IMR-90 (cell line): Measurements from ENCODE around the gene DCTD. TPM values are rescaled to one million over a fixed set of nuclear protein-coding genes. Genes with fewer than 3 reads are reported as not detected.

ENCODE experiments used
- ATAC-seq: fragments of 200-7000 bp; cut with Tn5 transposase; 2 replicates; pipeline ENCODE4 v1.9.1; 2020; ENCODE audit warnings: low read depth, mild to moderate bottlenecking, moderate library complexity
- BruUV-seq: library from RNA; stranded (reverse); fragments of 400-500 nt; replicated peaks from 2 replicates; lab custom pipeline; 2021; lab: Mats Ljungman, UMichigan
- CTCF ChIA-PET: fragments of 300-600 bp; formaldehyde crosslinking; extraction: SDS; loops from one replicate; lab custom pipeline; 2021; ENCODE audit warnings: antibody characterized with exemption; lab: Yijun Ruan, JAX
- POLR2A ChIA-PET: fragments of 300-600 bp; sonication (Branson Sonifier 250); formaldehyde crosslinking; loops from one replicate; lab custom pipeline; 2022; ENCODE audit warnings: antibody characterized with exemption; ENCODE audit not compliant: unreplicated experiment; lab: Charles Lee
- DNase-seq: peaks from one replicate; pipeline ENCODE4 v3.0.0; 2013
- H2AFZ ChIP-seq: replicated peaks from 2 replicates; pipeline ENCODE3; 2013; ENCODE audit warnings: low read length, mild to moderate bottlenecking; ENCODE audit not compliant: poor library complexity
- H2AK5ac ChIP-seq: 2 replicates; pipeline ENCODE4 v1.6.1; 2013; ENCODE audit warnings: low read depth, low read length, inconsistent platforms
- H2AK9ac ChIP-seq: replicated peaks from 2 replicates; pipeline ENCODE3; 2013; ENCODE audit warnings: mild to moderate bottlenecking, low read depth, low read length, moderate library complexity; ENCODE audit not compliant: poor library complexity
- H2BK120ac ChIP-seq: 2 replicates; pipeline ENCODE4 v1.6.1; 2013; ENCODE audit warnings: low read depth, low read length, inconsistent platforms
- H2BK15ac ChIP-seq: 3 replicates; pipeline ENCODE4 v1.6.1; 2013; ENCODE audit warnings: low read depth, low read length, inconsistent platforms
- H2BK20ac ChIP-seq: 2 replicates; pipeline ENCODE4 v1.6.1; 2013; ENCODE audit warnings: low read depth, mild to moderate bottlenecking, inconsistent platforms, low read length, moderate library complexity
- H2BK5ac ChIP-seq: 2 replicates; pipeline ENCODE4 v1.6.1; 2013; ENCODE audit warnings: mild to moderate bottlenecking, low read depth, low read length, inconsistent platforms; ENCODE audit not compliant: poor library complexity, severe bottlenecking
- H3K14ac ChIP-seq: replicated peaks from 2 replicates; pipeline ENCODE4 v1.6.1; 2013; ENCODE audit warnings: low read depth, low read length, inconsistent platforms
- H3K18ac ChIP-seq: 2 replicates; pipeline ENCODE4 v1.6.1; 2013; ENCODE audit warnings: low read depth, low read length, control low read depth
- H3K23ac ChIP-seq: 2 replicates; pipeline ENCODE4 v1.6.1; 2013; ENCODE audit warnings: low read depth, low read length, inconsistent platforms
- H3K27ac ChIP-seq: 2 replicates; pipeline ENCODE4 v1.5.1; 2013; ENCODE audit warnings: mild to moderate bottlenecking, control low read depth, low read length; ENCODE audit not compliant: insufficient read depth
- H3K27me3 ChIP-seq: 2 replicates; pipeline ENCODE4 v1.6.1; 2013; ENCODE audit warnings: low read length; ENCODE audit not compliant: control insufficient read depth, insufficient read depth
- H3K36me3 ChIP-seq: 2 replicates; pipeline ENCODE4 v1.6.1; 2013; ENCODE audit warnings: low read length, mixed read lengths; ENCODE audit not compliant: control insufficient read depth, insufficient read depth
- H3K4ac ChIP-seq: 2 replicates; pipeline ENCODE4 v1.6.1; 2013; ENCODE audit warnings: low read depth, low read length, inconsistent platforms
- H3K4me1 ChIP-seq: 2 replicates; pipeline ENCODE4 v1.6.1; 2013; ENCODE audit warnings: low read length, mixed read lengths; ENCODE audit not compliant: control insufficient read depth, insufficient read depth
- H3K4me2 ChIP-seq: 2 replicates; pipeline ENCODE4 v1.6.1; 2013; ENCODE audit warnings: low read depth, mild to moderate bottlenecking, control low read depth, low read length, moderate library complexity
- H3K4me3 ChIP-seq: 2 replicates; pipeline ENCODE4 v1.5.1; 2013; ENCODE audit warnings: low read depth, mild to moderate bottlenecking, control low read depth, low read length, moderate library complexity; ENCODE audit not compliant: insufficient read depth
- H3K56ac ChIP-seq: 2 replicates; pipeline ENCODE4 v1.6.1; 2013; ENCODE audit warnings: low read length, inconsistent platforms; ENCODE audit not compliant: insufficient read depth; ENCODE audit errors: extremely low read depth
- H3K79me1 ChIP-seq, 2 experiments: 2 replicates each; pipeline ENCODE4 v1.6.1; 2013; ENCODE audit warnings: low read length in 2 of 2, inconsistent platforms in 1 of 2, low read depth in 1 of 2
- H3K9ac ChIP-seq: 2 replicates; pipeline ENCODE4 v1.6.1; 2013; ENCODE audit warnings: low read depth, low read length, control low read depth
- H3K9me1 ChIP-seq: 2 replicates; pipeline ENCODE4 v1.6.1; 2013; ENCODE audit warnings: low read length, inconsistent platforms; ENCODE audit not compliant: insufficient read depth
- H3K9me3 ChIP-seq: 2 replicates; pipeline ENCODE4 v1.6.1; 2013; ENCODE audit warnings: low read length; ENCODE audit not compliant: control insufficient read depth, insufficient read depth
- H4K20me1 ChIP-seq: 2 replicates; pipeline ENCODE4 v1.6.1; 2013; ENCODE audit warnings: low read length, inconsistent platforms; ENCODE audit not compliant: insufficient read depth
- H4K5ac ChIP-seq: 2 replicates; pipeline ENCODE4 v1.6.1; 2013; ENCODE audit warnings: mild to moderate bottlenecking, low read depth, low read length, control low read depth
- H4K8ac ChIP-seq, 2 experiments: 2 replicates each; pipeline ENCODE4 v1.6.1; 2013; ENCODE audit warnings: low read depth in 2 of 2, low read length in 2 of 2, control low read depth in 1 of 2, inconsistent platforms in 1 of 2
- H4K91ac ChIP-seq: 2 replicates; pipeline ENCODE4 v1.6.1; 2013; ENCODE audit warnings: low read depth, low read length, inconsistent platforms; ENCODE audit not compliant: insufficient read depth
- BHLHE40 ChIP-seq: fragments of 150-350 bp; IDR thresholded peaks from 2 replicates; pipeline ENCODE4 v1.6.1; 2016; ENCODE audit warnings: mild to moderate bottlenecking, low read depth, low read length
- CEBPB ChIP-seq: IDR thresholded peaks from 2 replicates; pipeline ENCODE4 v1.6.1; 2012; ENCODE audit warnings: low read depth, low read length, improper control_type of control experiment
- CHD1 ChIP-seq: IDR thresholded peaks from 2 replicates; pipeline ENCODE4 v1.6.1; 2012; ENCODE audit warnings: low read depth, low read length, improper control_type of control experiment
- FOS ChIP-seq: fragments of 150-350 bp; IDR thresholded peaks from 2 replicates; pipeline ENCODE4 v1.6.1; 2016; ENCODE audit warnings: low read depth, low read length
- MAFK ChIP-seq: IDR thresholded peaks from 2 replicates; pipeline ENCODE4 v1.6.1; 2012; ENCODE audit warnings: low read depth, low read length, improper control_type of control experiment
- MAZ ChIP-seq: IDR thresholded peaks from 2 replicates; pipeline ENCODE4 v1.6.1; 2012; ENCODE audit warnings: low read depth, mild to moderate bottlenecking, low read length, improper control_type of control experiment, moderate library complexity, borderline replicate concordance
- MXI1 ChIP-seq: IDR thresholded peaks from 2 replicates; pipeline ENCODE4 v1.6.1; 2012; ENCODE audit warnings: low read depth, mild to moderate bottlenecking, low read length, moderate library complexity, borderline replicate concordance
- NFE2L2 ChIP-seq: fragments of 150-350 bp; IDR thresholded peaks from 2 replicates; pipeline ENCODE4 v1.6.1; 2016; ENCODE audit warnings: low read depth, mild to moderate bottlenecking, low read length
- POLR2A ChIP-seq: IDR thresholded peaks from 2 replicates; pipeline ENCODE4 v1.6.1; 2012; ENCODE audit warnings: mild to moderate bottlenecking, low read depth, low read length
- RAD21 ChIP-seq: IDR thresholded peaks from 2 replicates; pipeline ENCODE4 v1.6.1; 2012; ENCODE audit warnings: low read length, improper control_type of control experiment
- RCOR1 ChIP-seq: IDR thresholded peaks from 2 replicates; pipeline ENCODE4 v1.6.1; 2012; ENCODE audit warnings: mild to moderate bottlenecking, low read length, improper control_type of control experiment; ENCODE audit not compliant: insufficient replicate concordance
- RFX5 ChIP-seq: IDR thresholded peaks from 2 replicates; pipeline ENCODE4 v1.8.0; 2012; ENCODE audit warnings: low read depth, mild to moderate bottlenecking, low read length, moderate library complexity
- SMC3 ChIP-seq: fragments of 150-350 bp; IDR thresholded peaks from 2 replicates; pipeline ENCODE4 v1.6.1; 2016; ENCODE audit warnings: low read depth, mild to moderate bottlenecking, antibody characterized with exemption, low read length, moderate library complexity
- WGBS, 2 experiments: methylation state at CpG; one replicate each; pipeline versions ENCODE4 v1.1.5 to v1.1.7; 2013; ENCODE audit warnings: missing lambda C conversion rate in 2 of 2; ENCODE audit not compliant: insufficient read length in 1 of 2; ENCODE audit errors: extremely low coverage in 2 of 2; 5-methylcytosine and 5-hydroxymethylcytosine counted together
- dilution Hi-C: fragments of 300-500 bp; cut with HindIII; formaldehyde crosslinking; loops from one replicate; pipeline ENCODE4 v1.14.3; 2018; ENCODE audit warnings: low sequenced_read_pairs; ENCODE audit not compliant: unreplicated experiment
- in situ Hi-C: fragments of 300-500 bp; cut with MboI; formaldehyde crosslinking; loops from 3 replicates; pipeline ENCODE4 v1.14.3; 2019; ENCODE audit warnings: low sequenced_read_pairs, inconsistent platforms, mixed read lengths
- intact Hi-C: fragments of 100-400 bp; cut with micrococcal nuclease; formaldehyde crosslinking; loops from 2 replicates; pipeline ENCODE4 v1.10.0; 2022
- polyA plus RNA-seq, 3 experiments: library from polyadenylated mRNA; depleted of rRNA; stranded (reverse); fragments of >200 nt; gene quantifications; 2 replicates each; pipeline ENCODE4 v1.2.3, GENCODE V29; 2012; ENCODE audit warnings: low replicate concordance in 1 of 3
- total RNA-seq: library from RNA; depleted of rRNA; stranded (reverse); fragments of >200 nt; gene quantifications from 2 replicates; pipeline ENCODE4 v1.2.3, GENCODE V29; 2012
- TF ChIP-seq, protein P1 (sequence below): fragments of 150-350 bp; IDR thresholded peaks from 2 replicates; pipeline ENCODE4 v1.6.1; 2017; ENCODE audit warnings: mild to moderate bottlenecking, antibody characterized with exemption, low read length, low read depth
- TF ChIP-seq, protein P2 (sequence below): conservative IDR thresholded peaks from 2 replicates; pipeline ENCODE4 v1.5.1; 2012; ENCODE audit warnings: mild to moderate bottlenecking, low read depth, low read length, improper control_type of control experiment
- TF ChIP-seq, protein P3 (sequence below): fragments of 150-350 bp; IDR thresholded peaks from 2 replicates; pipeline ENCODE4 v1.6.1; 2016; ENCODE audit warnings: low read depth, mild to moderate bottlenecking, low read length, moderate library complexity, borderline replicate concordance

The DCTD gene
- total and polyA plus RNA-seq, 2 of the 4 experiments (the other 2 are of a cell fraction): 90.3 to 127 TPM

DNA sequence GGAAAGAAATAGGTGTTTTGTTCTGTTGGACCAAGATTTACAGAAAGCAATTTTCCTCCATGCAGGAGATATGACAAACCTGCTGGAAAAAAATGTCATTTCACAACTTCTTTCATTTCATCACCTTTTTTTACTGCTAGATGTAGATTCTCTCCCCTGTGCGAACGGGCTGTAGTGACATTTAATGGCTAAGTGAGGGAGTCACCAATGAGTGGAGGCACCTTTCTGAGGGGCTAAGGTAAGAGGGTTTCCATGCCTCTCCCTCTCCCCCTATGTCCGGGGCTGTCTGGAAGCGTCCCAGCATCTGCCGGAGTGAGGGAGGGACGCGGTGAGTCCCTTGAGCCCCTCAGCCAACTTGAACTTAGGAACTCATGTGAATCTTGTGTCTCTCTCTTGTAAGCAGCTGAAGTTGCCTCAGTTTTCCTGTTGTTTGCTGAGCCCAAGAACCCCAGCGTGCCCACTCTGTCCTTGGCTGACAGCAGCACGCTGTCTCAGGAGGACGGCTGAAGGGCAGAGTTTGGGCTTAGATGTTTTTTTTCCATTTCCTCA lies 42.3 kb downstream of the DCTD start:
- Histone ChIP-seq H3K9ac (no peak overlapping the region), H2AK5ac (no peak overlapping the region), H2BK20ac (no peak overlapping the region), H3K4me3 (no peak overlapping the region), H3K9me3 (no peaks in the 10 kb centered on the region), H4K91ac (no peak overlapping the region), H4K5ac (no peak overlapping the region), H3K4ac (no peak overlapping the region), H3K4me2 (no peak overlapping the region), H3K9me1 (no peaks in the 10 kb centered on the region; the same call in 1 of the 2 replicates), H3K27me3 (no peaks in the 10 kb centered on the region), H4K8ac (no peak overlapping the region), H2AK9ac (no peak overlapping the region), H3K18ac (no peak overlapping the region), H3K14ac (no peak overlapping the region), H3K23ac (no peak overlapping the region), H4K20me1 (no peaks in the 10 kb centered on the region), H2BK15ac (no peak overlapping the region), H3K79me1 (no peaks in the 10 kb centered on the region), H3K56ac (no peak overlapping the region), H3K36me3 (no peaks in the 10 kb centered on the region), H2AFZ (no peak overlapping the region), H2BK5ac (no peak overlapping the region), H3K27ac (no peak overlapping the region), H3K4me1 (no peaks in the 10 kb centered on the region), H2BK120ac (no peak overlapping the region)
- 93% methylated on average over 5 of the region's 10 CpGs; no CpG with 5 or more reads in 1 of the 2 experiments for WGBS, 2 experiments
- ATAC-seq (no peak), DNase-seq (no peak)
- POLR2A ChIA-PET: no interaction called here
- dilution Hi-C loops: no loop called here
- CTCF ChIA-PET: no interaction called here
- in situ Hi-C loops: no loop called here
- intact Hi-C loops: no loop called here
- TF ChIP-seq RAD21: no peak
- TF ChIP-seq MXI1: no peak
- no peak for TF ChIP-seq CEBPB
- no peak for TF ChIP-seq MAZ
- TF ChIP-seq, protein P1, sequence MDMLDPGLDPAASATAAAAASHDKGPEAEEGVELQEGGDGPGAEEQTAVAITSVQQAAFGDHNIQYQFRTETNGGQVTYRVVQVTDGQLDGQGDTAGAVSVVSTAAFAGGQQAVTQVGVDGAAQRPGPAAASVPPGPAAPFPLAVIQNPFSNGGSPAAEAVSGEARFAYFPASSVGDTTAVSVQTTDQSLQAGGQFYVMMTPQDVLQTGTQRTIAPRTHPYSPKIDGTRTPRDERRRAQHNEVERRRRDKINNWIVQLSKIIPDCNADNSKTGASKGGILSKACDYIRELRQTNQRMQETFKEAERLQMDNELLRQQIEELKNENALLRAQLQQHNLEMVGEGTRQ: no peak
- no peak for TF ChIP-seq FOS
- TF ChIP-seq, protein P2, sequence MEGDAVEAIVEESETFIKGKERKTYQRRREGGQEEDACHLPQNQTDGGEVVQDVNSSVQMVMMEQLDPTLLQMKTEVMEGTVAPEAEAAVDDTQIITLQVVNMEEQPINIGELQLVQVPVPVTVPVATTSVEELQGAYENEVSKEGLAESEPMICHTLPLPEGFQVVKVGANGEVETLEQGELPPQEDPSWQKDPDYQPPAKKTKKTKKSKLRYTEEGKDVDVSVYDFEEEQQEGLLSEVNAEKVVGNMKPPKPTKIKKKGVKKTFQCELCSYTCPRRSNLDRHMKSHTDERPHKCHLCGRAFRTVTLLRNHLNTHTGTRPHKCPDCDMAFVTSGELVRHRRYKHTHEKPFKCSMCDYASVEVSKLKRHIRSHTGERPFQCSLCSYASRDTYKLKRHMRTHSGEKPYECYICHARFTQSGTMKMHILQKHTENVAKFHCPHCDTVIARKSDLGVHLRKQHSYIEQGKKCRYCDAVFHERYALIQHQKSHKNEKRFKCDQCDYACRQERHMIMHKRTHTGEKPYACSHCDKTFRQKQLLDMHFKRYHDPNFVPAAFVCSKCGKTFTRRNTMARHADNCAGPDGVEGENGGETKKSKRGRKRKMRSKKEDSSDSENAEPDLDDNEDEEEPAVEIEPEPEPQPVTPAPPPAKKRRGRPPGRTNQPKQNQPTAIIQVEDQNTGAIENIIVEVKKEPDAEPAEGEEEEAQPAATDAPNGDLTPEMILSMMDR: no peak
- TF ChIP-seq RFX5: no peak
- no peak for TF ChIP-seq RCOR1
- no peak for TF ChIP-seq NFE2L2
- TF ChIP-seq, protein P3, sequence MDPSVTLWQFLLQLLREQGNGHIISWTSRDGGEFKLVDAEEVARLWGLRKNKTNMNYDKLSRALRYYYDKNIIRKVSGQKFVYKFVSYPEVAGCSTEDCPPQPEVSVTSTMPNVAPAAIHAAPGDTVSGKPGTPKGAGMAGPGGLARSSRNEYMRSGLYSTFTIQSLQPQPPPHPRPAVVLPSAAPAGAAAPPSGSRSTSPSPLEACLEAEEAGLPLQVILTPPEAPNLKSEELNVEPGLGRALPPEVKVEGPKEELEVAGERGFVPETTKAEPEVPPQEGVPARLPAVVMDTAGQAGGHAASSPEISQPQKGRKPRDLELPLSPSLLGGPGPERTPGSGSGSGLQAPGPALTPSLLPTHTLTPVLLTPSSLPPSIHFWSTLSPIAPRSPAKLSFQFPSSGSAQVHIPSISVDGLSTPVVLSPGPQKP: no peak
- no peak for TF ChIP-seq BHLHE40
- TF ChIP-seq POLR2A: no peak
- TF ChIP-seq CHD1: no peak
- TF ChIP-seq MAFK: no peak
- TF ChIP-seq SMC3: no peak
- BruUV-seq: no TSS peak
